Tibial nerve (tissue), 4 donors: Measurements from ENCODE around the gene TLE1. TPM values are rescaled to one million over a fixed set of nuclear protein-coding genes. Genes with fewer than 3 reads are reported as not detected.
A peak's percentile ranks its signal among the peaks of the same experiment; 100 is the strongest.

Experiments
- DNase-seq, 2 donors: peaks; one replicate each; pipeline ENCODE4 v3.0.0-alpha.2; 2019; ENCODE audit warnings: low spot score in 2 of 2
- H3K27ac ChIP-seq, 4 donors: fragments of 200-600 bp; sonication (generic) in 3 of 4; one replicate each; pipeline ENCODE4 v1.5.1; 2017 to 2019; ENCODE audit warnings: mild to moderate bottlenecking in 1 of 4
- H3K27me3 ChIP-seq, 2 donors: fragments of 200-600 bp; sonication (generic) in 1 of 2; one replicate each; pipeline versions ENCODE4 v1.5.1 to v1.6.0; 2017 to 2019
- H3K36me3 ChIP-seq, 3 donors: fragments of 200-600 bp; sonication (generic); one replicate each; pipeline ENCODE4 v1.5.1; 2018 to 2019
- H3K4me1 ChIP-seq, 4 donors: fragments of 200-600 bp; sonication (generic) in 3 of 4; one replicate each; pipeline ENCODE4 v1.5.1; 2017 to 2019
- H3K4me3 ChIP-seq, 4 donors: fragments of 200-600 bp; sonication (generic) in 3 of 4; one replicate each; pipeline ENCODE4 v1.5.1; 2017 to 2019; ENCODE audit warnings: mild to moderate bottlenecking in 1 of 4, moderate library complexity in 1 of 4
- H3K9me3 ChIP-seq, 4 donors: fragments of 200-600 bp; sonication (generic) in 3 of 4; one replicate each; pipeline ENCODE4 v1.5.1; 2017 to 2019
- EP300 ChIP-seq, 2 donors: sonication (generic); formaldehyde crosslinking; IDR thresholded peaks; one replicate each; pipeline ENCODE4 v1.6.1; 2017; ENCODE audit warnings: antibody characterized with exemption in 2 of 2, mild to moderate bottlenecking in 1 of 2
- POLR2A ChIP-seq, 2 donors: fragments of 450-650 bp; IDR thresholded peaks; one replicate each; pipeline ENCODE4 v1.6.1; 2017; ENCODE audit warnings: antibody characterized with exemption in 2 of 2, mild to moderate bottlenecking in 2 of 2, moderate library complexity in 2 of 2
- WGBS, 2 donors: methylation state at CpG; one replicate each; pipeline ENCODE4 v1.1.5; 2018; 5-methylcytosine and 5-hydroxymethylcytosine counted together
- total RNA-seq, 4 donors: library from RNA; depleted of rRNA; stranded (reverse); fragments of >200 nt; gene quantifications; one replicate each; pipeline ENCODE4 v1.1.0, GENCODE V29; 2016
- TF ChIP-seq, protein P1 (sequence below), 5 experiments: fragments of 200-600 bp in 3 of 5; fragments of 450-650 bp in 2 of 5; sonication (generic) in 3 of 5; IDR thresholded peaks; one replicate each; pipeline ENCODE4 v1.5.1; 2016 to 2019; ENCODE audit warnings: antibody characterized with exemption in 5 of 5, mild to moderate bottlenecking in 3 of 5, moderate library complexity in 2 of 5

TLE1 gene
- total RNA-seq, 4 donors from 2014 or later = 81.8 to 107 (median 94.7) TPM

DNA sequence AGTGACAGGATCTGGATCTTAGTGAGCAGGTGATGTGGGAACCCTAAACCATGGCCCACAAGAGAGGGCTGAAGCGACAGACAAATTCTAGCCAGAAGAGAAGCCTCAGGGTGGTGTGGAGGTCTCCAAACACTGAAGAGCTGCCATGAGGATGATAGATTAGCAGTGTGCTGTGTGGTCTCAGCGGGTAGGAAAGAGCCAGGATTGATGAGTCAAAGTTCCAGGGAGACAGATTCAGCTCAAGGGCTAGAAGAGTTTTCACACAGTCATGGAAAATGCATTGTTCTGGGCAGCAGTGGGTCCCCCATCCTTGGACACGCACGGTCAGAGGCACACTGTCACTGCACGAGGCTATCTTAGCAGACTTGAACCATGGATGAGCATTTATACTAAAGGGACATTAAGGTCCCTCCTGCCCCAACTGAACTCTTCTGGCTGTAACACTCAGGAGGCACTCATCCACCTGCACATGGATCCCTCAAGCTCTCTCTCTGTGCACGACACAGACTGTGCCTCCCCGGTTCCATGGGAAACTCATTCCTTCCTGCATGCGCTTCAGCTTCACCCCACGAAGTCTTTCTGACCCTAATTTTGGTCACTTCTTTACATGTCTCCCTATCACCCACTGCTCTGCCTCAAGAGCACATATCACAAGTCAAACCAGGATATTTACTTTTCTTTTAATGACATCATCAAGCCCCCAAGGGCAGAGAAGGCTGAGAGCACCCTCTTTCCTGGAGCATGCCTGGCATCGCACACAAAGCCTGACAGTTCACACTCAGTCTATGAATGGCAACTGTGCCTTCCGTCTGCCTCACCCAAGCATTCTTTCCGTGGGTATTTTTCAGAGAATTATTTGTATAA lies 84.8 kb downstream of the TLE1 start:
- no peak for DNase-seq
- TF ChIP-seq, protein P1, sequence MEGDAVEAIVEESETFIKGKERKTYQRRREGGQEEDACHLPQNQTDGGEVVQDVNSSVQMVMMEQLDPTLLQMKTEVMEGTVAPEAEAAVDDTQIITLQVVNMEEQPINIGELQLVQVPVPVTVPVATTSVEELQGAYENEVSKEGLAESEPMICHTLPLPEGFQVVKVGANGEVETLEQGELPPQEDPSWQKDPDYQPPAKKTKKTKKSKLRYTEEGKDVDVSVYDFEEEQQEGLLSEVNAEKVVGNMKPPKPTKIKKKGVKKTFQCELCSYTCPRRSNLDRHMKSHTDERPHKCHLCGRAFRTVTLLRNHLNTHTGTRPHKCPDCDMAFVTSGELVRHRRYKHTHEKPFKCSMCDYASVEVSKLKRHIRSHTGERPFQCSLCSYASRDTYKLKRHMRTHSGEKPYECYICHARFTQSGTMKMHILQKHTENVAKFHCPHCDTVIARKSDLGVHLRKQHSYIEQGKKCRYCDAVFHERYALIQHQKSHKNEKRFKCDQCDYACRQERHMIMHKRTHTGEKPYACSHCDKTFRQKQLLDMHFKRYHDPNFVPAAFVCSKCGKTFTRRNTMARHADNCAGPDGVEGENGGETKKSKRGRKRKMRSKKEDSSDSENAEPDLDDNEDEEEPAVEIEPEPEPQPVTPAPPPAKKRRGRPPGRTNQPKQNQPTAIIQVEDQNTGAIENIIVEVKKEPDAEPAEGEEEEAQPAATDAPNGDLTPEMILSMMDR (IDR thresholded peaks at IDR 0.05) = no peak
- TF ChIP-seq EP300 (IDR thresholded peaks at IDR 0.05) = no peak
- 80 to 81% methylated on average over 12 of the region's 12 CpGs for WGBS, 2 donors
- Histone ChIP-seq H3K27ac (peak overlapping the region in 1 of 4 donors; percentile 61), H3K36me3 (peaks cover 4 to 65% (median 12%) of the 10 kb centered on the region in 3 donors), H3K9me3 (no peaks in the 10 kb centered on the region), H3K27me3 (no peaks in the 10 kb centered on the region), H3K4me1 (peaks cover 0 to 25% (median 6%) of the 10 kb centered on the region in 4 donors), H3K4me3 (no peak overlapping the region)

DNA sequence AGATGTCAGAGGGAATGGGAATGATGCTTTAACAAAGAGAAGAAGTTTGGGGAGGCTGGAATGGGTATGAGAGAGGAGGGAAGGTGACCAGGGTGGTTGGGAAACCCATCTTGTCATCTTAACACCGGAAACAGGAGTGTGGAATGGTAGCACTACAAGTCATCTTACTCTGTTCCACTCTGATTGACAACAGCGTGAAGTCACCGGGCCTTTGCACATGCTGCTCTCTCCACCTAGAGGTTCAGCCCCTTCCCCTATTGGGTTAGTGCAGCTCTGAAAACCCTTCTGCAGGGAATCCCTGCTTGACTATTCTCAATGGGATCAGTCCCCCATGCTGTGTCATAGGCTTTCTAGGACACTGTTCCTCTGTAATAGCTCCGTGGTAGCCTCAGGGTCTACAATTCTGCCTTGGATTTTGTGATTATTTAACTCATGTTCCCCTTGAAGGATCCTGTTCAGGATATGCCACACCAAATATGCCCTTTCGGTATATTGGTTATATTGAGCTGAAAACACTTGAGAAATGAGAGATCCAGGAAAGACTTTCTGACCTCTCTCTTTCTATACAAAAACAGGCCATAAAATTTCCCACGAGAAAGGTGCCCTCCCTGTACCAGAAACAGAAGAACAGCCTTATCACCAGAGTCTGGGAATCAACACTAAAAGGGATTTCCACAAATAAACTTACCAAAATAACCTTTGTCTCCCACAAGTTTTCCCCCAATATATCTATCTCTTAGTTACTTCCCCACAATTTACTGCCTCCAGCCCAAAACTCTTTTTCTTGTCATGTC lies 86.3 kb downstream of the TLE1 start:
- TF ChIP-seq POLR2A (IDR thresholded peaks at IDR 0.05) (no peak), EP300 (IDR thresholded peaks at IDR 0.05) (no peak)
- TF ChIP-seq, protein P1 (IDR thresholded peaks at IDR 0.05) = no peak
- 87 to 88% methylated on average over 6 of the region's 6 CpGs for WGBS, 2 donors
- Histone ChIP-seq H3K4me3 (no peak overlapping the region), H3K9me3 (no peaks in the 10 kb centered on the region), H3K27ac (peak overlapping the region in 2 of 4 donors; percentile 13 to 44), H3K4me1 (peaks cover 0 to 35% (median 12%) of the 10 kb centered on the region in 4 donors), H3K27me3 (no peaks in the 10 kb centered on the region), H3K36me3 (peaks cover 0 to 51% (median 9%) of the 10 kb centered on the region in 3 donors)
- DNase-seq = no peak

DNA sequence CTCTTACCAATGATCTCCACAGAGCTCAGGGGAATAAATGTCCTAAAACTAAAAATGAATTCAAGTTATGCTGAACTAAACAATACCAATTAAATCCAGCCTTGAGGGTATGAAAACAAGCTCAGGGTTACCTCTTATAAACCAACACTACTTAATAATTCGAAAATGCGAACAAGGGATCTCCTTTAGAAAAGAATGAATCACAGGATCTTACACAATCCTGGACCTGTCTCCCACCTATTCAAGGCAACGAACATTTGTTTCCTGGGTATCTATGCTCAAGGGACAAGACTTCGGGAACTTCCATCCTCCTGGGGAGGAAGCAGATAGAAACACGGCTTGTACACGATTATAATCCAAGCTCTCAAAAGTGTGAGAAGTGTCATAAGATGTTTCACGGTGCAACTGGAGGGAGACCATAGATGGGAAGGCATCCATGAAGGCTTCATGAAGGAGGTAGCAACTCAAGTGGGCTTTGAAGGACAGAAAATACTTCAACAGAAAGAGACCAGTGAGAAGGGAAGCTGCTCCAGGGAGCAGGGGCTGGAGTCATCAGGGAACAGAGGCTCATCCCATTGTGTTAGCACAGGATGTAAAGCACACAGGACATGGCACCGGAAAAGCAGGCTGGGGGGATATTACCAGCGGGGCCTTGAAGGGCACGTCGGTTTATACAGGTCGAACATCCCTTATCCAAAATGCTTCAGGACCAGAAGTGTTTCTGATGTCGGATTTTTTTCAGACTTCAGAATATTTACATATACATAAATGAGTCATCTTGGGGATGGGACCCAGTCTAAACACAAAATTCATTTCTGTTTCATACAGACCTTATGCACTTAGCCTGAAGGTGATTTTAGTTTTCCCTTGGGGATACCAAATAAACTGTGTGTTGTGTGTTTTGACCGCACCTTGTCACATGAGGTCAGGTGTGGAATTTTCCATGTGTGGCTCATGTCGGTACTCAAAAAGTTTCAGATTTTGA lies 87.4 kb downstream of the TLE1 start:
- Histone ChIP-seq H3K4me3 (no peak overlapping the region), H3K27ac (peak overlapping the region in 2 of 4 donors; percentile 60 to 68), H3K36me3 (peaks cover 0 to 39% (median under 1%) of the 10 kb centered on the region in 3 donors), H3K4me1 (peaks cover 0 to 45% (median 12%) of the 10 kb centered on the region in 4 donors), H3K9me3 (no peaks in the 10 kb centered on the region), H3K27me3 (no peaks in the 10 kb centered on the region)
- 80 to 84% methylated on average over 15 of the region's 15 CpGs for WGBS, 2 donors
- no peak for TF ChIP-seq EP300 (IDR thresholded peaks at IDR 0.05)
- TF ChIP-seq POLR2A (IDR thresholded peaks at IDR 0.05) = no peak
- TF ChIP-seq, protein P1 (IDR thresholded peaks at IDR 0.05) = no peak
- DNase-seq = no peak

DNA sequence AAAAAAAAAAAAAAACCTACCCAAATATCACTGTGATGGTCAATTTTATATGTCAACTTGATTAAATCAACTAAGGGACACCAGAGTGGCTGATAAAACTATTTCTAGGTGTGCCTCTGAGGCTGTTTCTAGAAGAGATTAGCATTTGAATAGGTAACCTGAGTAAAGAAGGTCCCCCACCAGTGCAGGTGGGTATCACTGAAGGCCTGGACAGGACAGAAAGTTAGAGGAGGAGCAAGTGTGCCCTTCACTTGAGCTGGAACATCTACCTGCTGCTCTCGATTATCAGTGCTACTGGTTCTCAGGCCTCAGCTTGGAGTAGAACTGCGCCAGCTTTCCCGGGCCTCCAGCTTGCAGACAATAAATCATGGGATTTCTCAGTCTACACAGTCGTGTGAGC lies 88.7 kb downstream of the TLE1 start:
- Histone ChIP-seq H3K27me3 (no peaks in the 10 kb centered on the region), H3K4me3 (no peak overlapping the region), H3K36me3 (peaks cover 0 to 32% (median 0%) of the 10 kb centered on the region in 3 donors), H3K4me1 (peaks cover 0 to 49% (median 12%) of the 10 kb centered on the region in 4 donors), H3K9me3 (no peaks in the 10 kb centered on the region), H3K27ac (peak overlapping the region in 2 of 4 donors; percentile 60 to 68)
- no peak for DNase-seq
- 78 to 81% methylated on average over 4 of the region's 4 CpGs for WGBS, 2 donors
- no peak for TF ChIP-seq POLR2A (IDR thresholded peaks at IDR 0.05)
- TF ChIP-seq EP300 (IDR thresholded peaks at IDR 0.05) = no peak
- TF ChIP-seq, protein P1 (IDR thresholded peaks at IDR 0.05) = no peak
